ENCODE results near the gene ZNF446. TPM values are rescaled to one million over a fixed set of nuclear protein-coding genes. Genes with fewer than 3 reads are reported as not detected.
A peak's percentile ranks its signal among the peaks of the same experiment; 100 is the strongest.

Gene ZNF446
- total RNA-seq, result 10 to 100 TPM; 18.4 to 31.6 (median 26.2) TPM

DNA sequence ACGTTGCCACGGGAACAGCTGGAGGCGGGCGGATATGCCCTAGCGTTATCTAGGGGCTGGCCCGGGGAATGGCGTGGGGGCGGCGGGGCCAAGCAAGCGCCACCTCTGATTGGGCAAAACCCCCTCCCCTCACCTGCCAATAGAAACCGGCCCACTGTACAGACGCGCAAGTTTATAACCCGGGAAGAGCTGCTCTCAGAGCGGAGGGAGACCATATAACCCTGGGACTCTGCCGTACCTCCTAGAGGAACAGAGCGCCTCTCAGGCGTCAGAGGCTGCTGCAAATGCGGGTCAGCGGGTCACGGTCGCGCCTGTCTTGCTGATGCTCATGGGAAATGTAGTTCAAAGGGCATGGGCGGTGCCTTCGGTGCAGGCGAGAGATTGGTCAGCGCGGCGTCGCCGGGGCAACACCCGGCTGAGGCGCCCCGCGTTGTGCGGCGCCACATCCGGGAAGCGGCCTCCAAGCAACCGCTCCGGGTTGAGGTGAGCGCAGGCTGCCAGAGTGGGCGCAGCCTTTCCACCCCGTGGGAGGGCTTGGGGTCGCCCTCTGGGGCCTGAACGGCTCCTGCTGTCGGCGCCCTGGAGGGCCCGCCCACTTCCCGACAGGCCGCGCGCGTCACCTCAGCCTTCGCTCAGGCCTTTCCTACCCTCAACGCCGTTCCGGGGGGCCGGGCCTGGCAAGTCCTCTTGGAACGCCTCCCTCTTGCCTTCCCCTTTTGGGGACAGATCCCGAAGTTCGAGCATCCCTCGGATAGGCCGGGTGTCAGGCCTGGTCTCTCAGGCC is at the start of gene ZNF446:
TSS of gene ZNF446 (plus strand) at position 639 of the 784 bp plus-strand sequence. CDS start 867 bp downstream, outside the sequence.
- Histone ChIP-seq H3K27ac (peak within 1 kb of the TSS; percentile 84 to 94 (median 90)), H3K4me1 (peaks cover 0 to 26% (median 18%) of the 10 kb centered on the region in 4 donors), H3K9me3 (no peaks in the 10 kb centered on the region), H3K27me3 (no peaks in the 10 kb centered on the region), H3K36me3 (peaks cover 0 to 67% (median 0%) of the 10 kb centered on the region in 3 donors), H3K4me3 (peak within 1 kb of the TSS; percentile 67 to 75 (median 71))
- peak; percentile 98 to 99 for DNase-seq (ENCODE audit: low spot score in 2 of 2)
- WGBS, 2 donors, result 1% methylated on average over 22 to 34 of the region's 64 CpGs
- TF ChIP-seq, protein P1, sequence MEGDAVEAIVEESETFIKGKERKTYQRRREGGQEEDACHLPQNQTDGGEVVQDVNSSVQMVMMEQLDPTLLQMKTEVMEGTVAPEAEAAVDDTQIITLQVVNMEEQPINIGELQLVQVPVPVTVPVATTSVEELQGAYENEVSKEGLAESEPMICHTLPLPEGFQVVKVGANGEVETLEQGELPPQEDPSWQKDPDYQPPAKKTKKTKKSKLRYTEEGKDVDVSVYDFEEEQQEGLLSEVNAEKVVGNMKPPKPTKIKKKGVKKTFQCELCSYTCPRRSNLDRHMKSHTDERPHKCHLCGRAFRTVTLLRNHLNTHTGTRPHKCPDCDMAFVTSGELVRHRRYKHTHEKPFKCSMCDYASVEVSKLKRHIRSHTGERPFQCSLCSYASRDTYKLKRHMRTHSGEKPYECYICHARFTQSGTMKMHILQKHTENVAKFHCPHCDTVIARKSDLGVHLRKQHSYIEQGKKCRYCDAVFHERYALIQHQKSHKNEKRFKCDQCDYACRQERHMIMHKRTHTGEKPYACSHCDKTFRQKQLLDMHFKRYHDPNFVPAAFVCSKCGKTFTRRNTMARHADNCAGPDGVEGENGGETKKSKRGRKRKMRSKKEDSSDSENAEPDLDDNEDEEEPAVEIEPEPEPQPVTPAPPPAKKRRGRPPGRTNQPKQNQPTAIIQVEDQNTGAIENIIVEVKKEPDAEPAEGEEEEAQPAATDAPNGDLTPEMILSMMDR (IDR thresholded peaks at IDR 0.05), result peak in 2 of 5 experiments; percentile 21 to 39
- TF ChIP-seq POLR2A (IDR thresholded peaks at IDR 0.05), result peak; percentile 5 to 66
- peak; percentile 91 to 92 for TF ChIP-seq EP300 (IDR thresholded peaks at IDR 0.05)

DNA sequence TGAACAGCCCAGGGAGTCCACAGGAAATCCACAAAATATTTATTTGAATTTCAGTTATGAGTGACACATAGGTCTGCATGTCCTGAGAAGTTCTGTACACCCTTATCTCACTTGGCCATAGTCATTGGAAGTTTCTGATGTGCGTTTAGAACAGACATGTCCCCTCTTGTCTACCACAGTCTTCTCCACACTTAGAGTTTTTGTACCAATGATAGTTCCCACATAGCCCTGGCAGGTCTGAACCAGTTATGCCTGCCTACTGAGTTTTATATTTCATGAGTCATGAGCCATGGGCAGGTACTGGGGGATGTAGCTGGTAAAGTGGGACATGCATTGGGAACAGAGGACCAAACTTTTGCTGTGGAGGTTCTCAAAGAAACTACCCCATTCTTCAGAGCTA is 47.5 kb upstream of the ZNF446 start:
- no peaks in the 10 kb centered on the region for H3K4me1 ChIP-seq
- 73 to 78% methylated on average over 1 of the region's 1 CpG for WGBS, 2 donors
- no peak overlapping the region for H3K4me3 ChIP-seq
- peaks cover 11 to 92% (median 35%) of the 10 kb centered on the region in 4 donors for H3K9me3 ChIP-seq
- no peaks in the 10 kb centered on the region for H3K27me3 ChIP-seq
- DNase-seq (ENCODE audit: low spot score in 2 of 2), result no peak
- no peak for TF ChIP-seq EP300 (IDR thresholded peaks at IDR 0.05)
- no peak for TF ChIP-seq POLR2A (IDR thresholded peaks at IDR 0.05)
- TF ChIP-seq, protein P1 (IDR thresholded peaks at IDR 0.05), result no peak
- no peak overlapping the region for H3K27ac ChIP-seq
- H3K36me3 ChIP-seq, result peaks cover 0 to 82% (median 5%) of the 10 kb centered on the region in 3 donors

DNA sequence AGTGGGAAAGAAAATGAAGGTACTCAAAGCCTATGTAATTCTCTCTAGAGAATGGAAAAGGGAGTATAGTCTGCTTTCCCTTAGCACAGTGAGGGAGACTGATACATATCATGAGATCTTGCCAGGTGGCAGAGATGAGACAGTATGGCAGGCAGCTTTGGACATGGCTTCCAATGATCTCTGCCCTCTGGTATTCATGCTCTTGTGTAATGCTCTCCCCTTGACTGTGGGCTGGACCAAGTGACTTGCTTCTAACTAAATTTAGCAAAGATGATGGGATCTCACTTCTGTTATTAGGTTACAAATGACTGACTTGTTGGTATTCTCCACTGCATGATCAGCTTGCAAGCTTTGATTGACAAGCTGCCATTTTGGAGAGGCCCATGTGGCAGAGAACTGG is 46.4 kb upstream of the ZNF446 start:
- H3K27ac ChIP-seq, result no peak overlapping the region
- H3K27me3 ChIP-seq, result no peaks in the 10 kb centered on the region
- H3K4me1 ChIP-seq, result no peaks in the 10 kb centered on the region
- H3K9me3 ChIP-seq, result peaks cover 17 to 99% (median 46%) of the 10 kb centered on the region in 4 donors
- peaks cover 4 to 90% (median 16%) of the 10 kb centered on the region in 3 donors for H3K36me3 ChIP-seq
- no peak overlapping the region for H3K4me3 ChIP-seq
- DNase-seq (ENCODE audit: low spot score in 2 of 2), result no peak
- no peak for TF ChIP-seq EP300 (IDR thresholded peaks at IDR 0.05)
- TF ChIP-seq, protein P1 (IDR thresholded peaks at IDR 0.05), result no peak
- TF ChIP-seq POLR2A (IDR thresholded peaks at IDR 0.05), result no peak

- WGBS, 2 donors, result 96 to 100% methylated on average over 2 of the region's 2 CpGs
- TF ChIP-seq POLR2A (IDR thresholded peaks at IDR 0.05) (no peak), EP300 (IDR thresholded peaks at IDR 0.05) (no peak)
- TF ChIP-seq, protein P1 (IDR thresholded peaks at IDR 0.05), result no peak
- peaks cover 24 to 100% (median 66%) of the 10 kb centered on the region in 4 donors for H3K9me3 ChIP-seq
- no peak for DNase-seq (ENCODE audit: low spot score in 2 of 2)
- H3K4me1 ChIP-seq, result peaks cover 0 to 5% (median 2%) of the 10 kb centered on the region in 4 donors
- H3K4me3 ChIP-seq, result no peak overlapping the region
- H3K27ac ChIP-seq, result no peak overlapping the region
- no peaks in the 10 kb centered on the region for H3K27me3 ChIP-seq
- H3K36me3 ChIP-seq, result peaks cover 13 to 100% (median 42%) of the 10 kb centered on the region in 3 donors
Measured at GRCh38 chr19:58434217-58434616, 41.9 kb upstream of the ZNF446 start.

Measured in tibial nerve (tissue), 4 donors.